Suppressor macrophage (primary cell): ENCODE measurements around the gene ANKMY1.

Source experiments
- DNase-seq, 4 experiments: peaks; one replicate each; pipeline ENCODE4 v3.0.0-alpha.2; 2020 to 2022

ANKMY1 gene

GRCh38 chr2:240517342-240517741 is 40.4 kb downstream of the ANKMY1 start:
- no peak for DNase-seq

GRCh38 chr2:240514631-240515030 is 43.2 kb downstream of the ANKMY1 start:
- DNase-seq: no peak

GRCh38 chr2:240513549-240514287 is 44.1 kb downstream of the ANKMY1 start:
- peak; percentile 94 to 96 (median 96) for DNase-seq

- no peak for DNase-seq
Measured at GRCh38 chr2:240512666-240513535, 44.9 kb downstream of the ANKMY1 start.

- no peak for DNase-seq
Measured at GRCh38 chr2:240512109-240512485, 45.7 kb downstream of the ANKMY1 start.

GRCh38 chr2:240511351-240512108 is 46.3 kb downstream of the ANKMY1 start:
- DNase-seq: peak in 2 of 4 experiments; percentile 8 to 18

GRCh38 chr2:240510513-240511210 is 47.1 kb downstream of the ANKMY1 start:
- DNase-seq: no peak

- no peak for DNase-seq
Measured at GRCh38 chr2:240509667-240510512, 47.9 kb downstream of the ANKMY1 start.

- no peak for DNase-seq
Measured at GRCh38 chr2:240508832-240509545, 48.8 kb downstream of the ANKMY1 start.

GRCh38 chr2:240507778-240508251 is 50.0 kb downstream of the ANKMY1 start:
- no peak for DNase-seq

- no peak for DNase-seq
Measured at GRCh38 chr2:240507060-240507777, 50.6 kb downstream of the ANKMY1 start.

- no peak for DNase-seq
Measured at GRCh38 chr2:240506406-240507059, 51.3 kb downstream of the ANKMY1 start.

- DNase-seq: no peak
Measured at GRCh38 chr2:240505910-240506309, 51.9 kb downstream of the ANKMY1 start.

- DNase-seq: no peak
Measured at GRCh38 chr2:240503848-240504247, 53.9 kb downstream of the ANKMY1 start.

GRCh38 chr2:240503375-240503774 is 54.4 kb downstream of the ANKMY1 start:
- no peak for DNase-seq

- DNase-seq: no peak
Measured at GRCh38 chr2:240502430-240503121, 55.2 kb downstream of the ANKMY1 start.

- no peak for DNase-seq
Measured at GRCh38 chr2:240502059-240502429, 55.7 kb downstream of the ANKMY1 start.

- no peak for DNase-seq
Measured at GRCh38 chr2:240501531-240501991, 56.2 kb downstream of the ANKMY1 start.
